Vagina (tissue), 2 donors: ENCODE results near the gene FAM216B. TPM values are rescaled to one million over a fixed set of nuclear protein-coding genes. Genes with fewer than 3 reads are reported as not detected.

Experiments
- DNase-seq, 2 donors: peaks; one replicate each; pipeline ENCODE4 v3.0.0-alpha.2; 2017; ENCODE audit errors: extremely low spot score in 2 of 2
- H3K27ac ChIP-seq: fragments of 200-600 bp; sonication (generic); one replicate; pipeline ENCODE4 v1.5.1; 2019
- H3K27me3 ChIP-seq: fragments of 200-600 bp; sonication (generic); one replicate; pipeline ENCODE4 v1.5.1; 2019
- H3K36me3 ChIP-seq, 2 donors: fragments of 200-600 bp; sonication (generic); one replicate each; pipeline ENCODE4 v1.5.1; 2017 to 2019
- H3K4me1 ChIP-seq: fragments of 200-600 bp; sonication (generic); one replicate; pipeline ENCODE4 v1.5.1; 2019
- H3K4me3 ChIP-seq, 2 donors: fragments of 200-600 bp; sonication (generic); 1 replicate in 1 of 2; 2 replicates in 1 of 2; pipeline ENCODE4 v1.5.1; 2016 to 2019
- H3K9me3 ChIP-seq: fragments of 200-600 bp; sonication (generic); one replicate; pipeline ENCODE4 v1.5.1; 2019
- POLR2A ChIP-seq, 2 donors: fragments of 450-650 bp; IDR thresholded peaks; one replicate each; pipeline ENCODE4 v1.6.1; 2017; ENCODE audit warnings: antibody characterized with exemption in 2 of 2, mild to moderate bottlenecking in 2 of 2, moderate library complexity in 2 of 2
- POLR2AphosphoS5 ChIP-seq, 2 donors: sonication (generic); formaldehyde crosslinking; IDR thresholded peaks; one replicate each; pipeline ENCODE4 v1.9.0; 2017; ENCODE audit warnings: antibody characterized with exemption in 2 of 2, mild to moderate bottlenecking in 2 of 2, low read depth in 1 of 2; ENCODE audit not compliant: insufficient read depth in 1 of 2
- intact Hi-C: fragments of 100-400 bp; cut with DNase I; formaldehyde crosslinking; loops from one replicate; pipeline ENCODE4 v1.15.1; 2023
- total RNA-seq: library from RNA; depleted of rRNA; stranded (reverse); fragments of >200 nt; gene quantifications from one replicate; pipeline ENCODE4 v1.2.3, GENCODE V29; 2016
- TF ChIP-seq, protein P1 (sequence below), 3 experiments: fragments of 450-650 bp in 2 of 3; fragments of 200-600 bp in 1 of 3; sonication (generic) in 1 of 3; IDR thresholded peaks; one replicate each; pipeline ENCODE4 v1.5.1; 2017 to 2019; ENCODE audit warnings: antibody characterized with exemption in 3 of 3, mild to moderate bottlenecking in 2 of 3, moderate library complexity in 2 of 3

The FAM216B gene
- total RNA-seq, 1 donor from 2014 or later, result not detected

DNA sequence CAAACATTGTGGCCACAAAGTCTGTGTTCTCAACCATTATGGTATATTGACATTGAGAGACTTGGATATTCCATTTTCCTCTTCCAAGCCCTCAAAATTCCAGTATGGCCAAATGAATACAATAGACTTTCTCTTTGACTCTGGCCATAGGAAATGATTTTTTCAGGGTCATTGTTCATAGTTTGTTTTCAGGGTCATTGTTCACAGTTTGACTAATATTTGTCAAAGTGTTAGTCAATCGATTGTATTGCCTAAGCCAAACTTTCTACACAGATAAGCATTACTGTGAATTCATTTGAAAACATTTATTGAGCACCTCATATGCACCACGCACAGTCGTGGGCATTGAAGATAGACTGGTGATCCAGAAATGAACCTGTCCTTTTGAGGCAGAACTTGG, 22.9 kb upstream of the FAM216B start:
- Histone ChIP-seq H3K4me1 (no peaks in the 10 kb centered on the region), H3K27me3 (no peaks in the 10 kb centered on the region), H3K9me3 (no peaks in the 10 kb centered on the region), H3K27ac (no peak overlapping the region), H3K4me3 (no peak overlapping the region), H3K36me3 (no peaks in the 10 kb centered on the region)
- DNase-seq, result no peak
- no peak for TF ChIP-seq POLR2AphosphoS5 (IDR thresholded peaks at IDR 0.05; ENCODE audit: insufficient read depth in 1 of 2, low read depth in 1 of 2)
- TF ChIP-seq, protein P1, sequence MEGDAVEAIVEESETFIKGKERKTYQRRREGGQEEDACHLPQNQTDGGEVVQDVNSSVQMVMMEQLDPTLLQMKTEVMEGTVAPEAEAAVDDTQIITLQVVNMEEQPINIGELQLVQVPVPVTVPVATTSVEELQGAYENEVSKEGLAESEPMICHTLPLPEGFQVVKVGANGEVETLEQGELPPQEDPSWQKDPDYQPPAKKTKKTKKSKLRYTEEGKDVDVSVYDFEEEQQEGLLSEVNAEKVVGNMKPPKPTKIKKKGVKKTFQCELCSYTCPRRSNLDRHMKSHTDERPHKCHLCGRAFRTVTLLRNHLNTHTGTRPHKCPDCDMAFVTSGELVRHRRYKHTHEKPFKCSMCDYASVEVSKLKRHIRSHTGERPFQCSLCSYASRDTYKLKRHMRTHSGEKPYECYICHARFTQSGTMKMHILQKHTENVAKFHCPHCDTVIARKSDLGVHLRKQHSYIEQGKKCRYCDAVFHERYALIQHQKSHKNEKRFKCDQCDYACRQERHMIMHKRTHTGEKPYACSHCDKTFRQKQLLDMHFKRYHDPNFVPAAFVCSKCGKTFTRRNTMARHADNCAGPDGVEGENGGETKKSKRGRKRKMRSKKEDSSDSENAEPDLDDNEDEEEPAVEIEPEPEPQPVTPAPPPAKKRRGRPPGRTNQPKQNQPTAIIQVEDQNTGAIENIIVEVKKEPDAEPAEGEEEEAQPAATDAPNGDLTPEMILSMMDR (IDR thresholded peaks at IDR 0.05), result no peak
- TF ChIP-seq POLR2A (IDR thresholded peaks at IDR 0.05), result no peak
- intact Hi-C loops, result no loop called here

DNA sequence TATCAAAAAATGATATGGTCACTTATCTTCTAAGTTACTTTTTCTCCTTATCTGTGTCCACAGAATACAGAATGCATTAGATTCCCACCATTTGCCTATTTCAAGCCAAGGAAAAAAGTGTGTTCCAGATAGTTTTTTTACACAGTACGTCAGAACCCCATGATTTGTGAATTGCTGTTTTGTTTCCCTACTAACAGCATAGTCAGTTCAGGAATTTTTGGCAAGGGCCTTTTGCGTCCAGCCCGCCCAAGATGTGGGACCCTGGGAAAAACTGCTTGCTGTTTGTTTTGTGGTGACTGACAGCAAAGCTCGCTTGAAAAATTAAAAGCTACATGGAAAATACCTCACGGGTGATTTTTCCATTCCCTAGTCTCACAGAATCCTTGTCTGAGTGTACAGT, 20.4 kb upstream of the FAM216B start:
- Histone ChIP-seq H3K36me3 (no peaks in the 10 kb centered on the region), H3K4me3 (no peak overlapping the region), H3K27ac (no peak overlapping the region), H3K9me3 (no peaks in the 10 kb centered on the region), H3K4me1 (no peaks in the 10 kb centered on the region), H3K27me3 (no peaks in the 10 kb centered on the region)
- DNase-seq, result no peak
- intact Hi-C loops, result no loop called here
- no peak for TF ChIP-seq POLR2A (IDR thresholded peaks at IDR 0.05)
- no peak for TF ChIP-seq POLR2AphosphoS5 (IDR thresholded peaks at IDR 0.05; ENCODE audit: insufficient read depth in 1 of 2, low read depth in 1 of 2)
- TF ChIP-seq, protein P1 (IDR thresholded peaks at IDR 0.05), result no peak

DNA sequence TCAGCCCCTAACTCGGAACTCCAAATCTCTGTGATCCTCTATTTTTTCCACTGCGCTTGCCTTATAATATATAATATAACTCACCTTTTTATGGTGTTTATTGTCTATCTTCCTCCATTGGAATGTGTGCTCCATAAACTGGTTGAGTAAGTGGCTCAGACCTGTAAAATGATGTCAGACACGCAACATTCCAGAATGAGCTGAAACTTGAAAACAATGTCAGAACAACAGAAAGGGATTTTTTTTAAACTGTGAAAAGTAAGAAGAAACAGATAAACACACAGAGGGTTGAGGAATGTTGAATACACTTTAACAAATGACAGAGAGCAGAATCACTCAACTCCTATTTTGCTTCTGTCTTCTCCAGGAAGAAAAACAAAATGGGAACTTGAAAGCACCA, 19.1 kb upstream of the FAM216B start:
- Histone ChIP-seq H3K27ac (no peak overlapping the region), H3K27me3 (no peaks in the 10 kb centered on the region), H3K4me3 (no peak overlapping the region), H3K9me3 (no peaks in the 10 kb centered on the region), H3K36me3 (no peaks in the 10 kb centered on the region), H3K4me1 (no peaks in the 10 kb centered on the region)
- intact Hi-C loops, result no loop called here
- no peak for DNase-seq
- TF ChIP-seq, protein P1 (IDR thresholded peaks at IDR 0.05), result no peak
- TF ChIP-seq POLR2A (IDR thresholded peaks at IDR 0.05) (no peak), POLR2AphosphoS5 (IDR thresholded peaks at IDR 0.05; ENCODE audit: insufficient read depth in 1 of 2, low read depth in 1 of 2) (no peak)

DNA sequence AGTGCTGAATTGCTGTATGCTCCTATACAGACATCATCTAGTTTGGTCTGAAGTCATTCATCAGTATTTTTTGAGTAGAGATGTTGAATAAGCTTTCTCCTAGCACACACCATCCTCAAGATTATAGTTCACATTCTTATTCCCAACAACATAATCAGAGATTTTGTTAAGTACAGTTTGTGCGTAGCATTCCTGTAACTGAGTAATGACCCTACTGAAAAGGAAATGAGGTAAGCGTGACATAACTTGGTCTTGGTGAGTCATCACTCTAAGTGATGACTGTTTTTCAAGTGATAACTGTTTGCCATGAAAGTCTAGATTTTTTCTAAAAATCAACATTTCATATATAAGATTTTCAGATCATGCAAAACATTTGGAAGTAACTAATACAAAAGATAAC, 18.5 kb upstream of the FAM216B start:
- Histone ChIP-seq H3K27ac (no peak overlapping the region), H3K36me3 (no peaks in the 10 kb centered on the region), H3K9me3 (no peaks in the 10 kb centered on the region), H3K27me3 (no peaks in the 10 kb centered on the region), H3K4me3 (no peak overlapping the region), H3K4me1 (no peaks in the 10 kb centered on the region)
- intact Hi-C loops, result no loop called here
- no peak for DNase-seq
- TF ChIP-seq POLR2AphosphoS5 (IDR thresholded peaks at IDR 0.05; ENCODE audit: insufficient read depth in 1 of 2, low read depth in 1 of 2) (no peak), POLR2A (IDR thresholded peaks at IDR 0.05) (no peak)
- TF ChIP-seq, protein P1 (IDR thresholded peaks at IDR 0.05), result no peak

DNA sequence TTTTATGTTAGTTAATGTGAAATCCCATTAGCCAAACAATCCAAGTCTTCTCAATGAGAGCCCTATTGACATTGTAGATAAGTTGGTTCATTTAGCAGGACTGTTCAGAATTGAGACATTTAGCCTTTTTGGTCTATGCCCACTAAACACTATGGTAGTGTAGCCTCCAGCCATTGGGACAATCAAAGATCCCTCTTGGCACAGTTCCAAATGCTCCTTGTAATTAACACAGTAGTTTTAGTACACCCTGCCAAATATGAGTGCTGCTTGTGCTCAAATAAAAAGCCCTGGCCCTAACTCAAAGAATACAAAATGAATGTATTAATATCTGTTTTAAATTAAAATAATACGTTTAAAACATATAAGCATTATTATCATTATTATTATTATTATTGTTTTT, 15.4 kb upstream of the FAM216B start:
- H3K27ac ChIP-seq, result no peak overlapping the region
- no peak for DNase-seq
- intact Hi-C loops, result no loop called here
- H3K36me3 ChIP-seq, result no peaks in the 10 kb centered on the region
- no peaks in the 10 kb centered on the region for H3K4me1 ChIP-seq
- H3K27me3 ChIP-seq, result no peaks in the 10 kb centered on the region
- no peak overlapping the region for H3K4me3 ChIP-seq
- no peaks in the 10 kb centered on the region for H3K9me3 ChIP-seq
- TF ChIP-seq POLR2AphosphoS5 (IDR thresholded peaks at IDR 0.05; ENCODE audit: insufficient read depth in 1 of 2, low read depth in 1 of 2) (no peak), POLR2A (IDR thresholded peaks at IDR 0.05) (no peak)
- TF ChIP-seq, protein P1 (IDR thresholded peaks at IDR 0.05), result no peak
